Jurkat, Clone E6-1 (cell line): ENCODE measurements around the gene MN1.

Experiments used
- DNase-seq: peaks from one replicate; pipeline ENCODE4 v3.0.0-alpha.2; 2011; ENCODE audit warnings: low read depth, low spot score
- H3K4me3 ChIP-seq: 2 replicates; pipeline ENCODE4 v1.5.1; 2011; ENCODE audit warnings: mild to moderate bottlenecking, low read length, control low read depth, moderate library complexity

MN1 gene

DNA sequence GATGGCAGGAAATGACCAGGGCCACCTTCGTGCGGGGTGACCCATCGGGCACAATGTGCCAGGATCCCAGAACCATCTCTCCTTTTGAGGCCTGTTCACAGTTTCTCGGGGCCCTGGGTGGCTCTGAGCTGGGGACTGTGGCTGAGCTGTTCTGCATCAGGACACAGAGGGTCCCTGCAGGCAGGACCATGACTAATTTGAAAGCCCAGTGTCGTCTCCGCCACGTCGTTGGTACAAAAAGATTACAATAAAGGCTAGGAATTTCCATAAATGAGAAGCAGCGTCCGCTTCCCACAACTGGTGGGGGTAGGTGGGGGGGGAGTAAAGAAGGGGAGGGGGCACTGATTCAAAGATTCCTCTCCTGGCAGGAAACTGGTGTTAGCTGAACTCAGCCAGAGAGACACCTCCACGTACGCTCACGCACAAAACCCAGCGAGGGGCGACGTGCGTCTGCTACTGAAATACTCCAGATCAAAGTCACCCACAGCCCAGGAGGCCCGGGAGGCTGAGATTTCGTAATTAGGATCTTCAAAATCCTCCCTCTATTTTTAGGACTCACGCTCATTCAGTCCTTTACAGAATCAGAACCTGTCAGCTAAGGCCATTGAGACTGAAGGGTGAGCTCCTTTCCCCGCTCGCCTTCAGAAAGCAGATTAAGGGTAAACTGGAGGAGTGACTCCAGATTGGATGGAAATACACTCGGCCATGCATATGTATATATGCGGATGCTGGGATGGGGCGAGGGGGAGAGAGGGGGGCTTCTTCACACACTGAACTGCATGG lies 11.0 kb downstream of the MN1 start:
- no peak for DNase-seq
- H3K4me3 ChIP-seq, result no peak overlapping the region

DNA sequence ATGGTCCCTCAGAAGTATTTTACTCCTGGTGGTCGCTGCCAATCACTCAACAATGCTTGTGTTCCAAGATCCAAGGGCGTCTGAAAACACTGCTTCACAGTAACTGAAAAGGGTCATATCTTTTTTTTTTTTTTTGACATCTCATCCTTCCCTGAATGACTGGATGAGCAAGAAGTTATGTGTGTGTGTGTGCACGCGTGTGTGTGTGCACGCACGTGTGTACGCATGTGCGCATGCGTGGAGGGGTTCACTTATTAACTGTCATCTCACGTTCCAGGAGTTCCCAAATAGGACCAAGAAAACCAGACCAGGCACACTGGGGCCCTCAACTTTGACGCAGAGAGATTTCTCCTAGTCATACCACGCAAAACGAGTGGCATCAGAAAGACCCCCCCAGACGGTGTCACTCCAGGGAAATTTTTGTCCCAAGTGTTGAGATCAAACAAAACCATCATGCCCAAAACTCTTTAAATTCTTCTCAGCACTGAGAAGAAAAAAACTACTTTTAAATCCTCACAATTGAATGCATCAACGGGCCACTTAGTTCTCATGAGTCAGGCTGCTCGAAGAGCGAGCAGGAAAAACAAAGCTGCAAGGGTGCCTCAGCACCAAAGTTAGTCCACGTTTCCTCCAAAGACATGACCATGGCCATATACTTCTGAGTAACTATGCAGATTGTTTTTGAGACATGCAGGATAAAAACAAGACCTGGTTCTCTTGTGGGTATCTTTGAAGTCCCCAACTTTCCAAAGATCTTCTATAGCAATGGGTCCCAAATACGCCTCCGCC lies 12.9 kb downstream of the MN1 start:
- H3K4me3 ChIP-seq, result no peak overlapping the region
- no peak for DNase-seq

DNA sequence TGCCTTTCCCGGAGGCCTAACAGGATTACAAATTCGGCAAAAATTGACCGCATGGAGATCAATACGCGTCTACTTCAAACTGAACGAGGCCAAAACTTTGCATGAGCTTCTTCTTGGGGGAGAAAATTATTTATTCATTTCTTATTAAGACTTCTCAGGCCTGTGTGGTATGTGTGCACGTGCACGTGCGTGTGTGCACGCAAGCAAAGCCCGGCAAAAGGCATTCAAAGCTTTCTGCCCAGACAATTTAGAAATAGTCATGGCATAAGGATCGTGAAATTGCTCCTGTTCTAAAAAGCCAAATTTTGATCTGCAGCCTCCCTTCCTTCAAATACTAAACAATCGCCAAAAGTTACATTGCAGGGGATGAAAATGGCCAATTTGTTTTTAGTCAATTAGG lies 14.6 kb downstream of the MN1 start:
- DNase-seq, result no peak

DNA sequence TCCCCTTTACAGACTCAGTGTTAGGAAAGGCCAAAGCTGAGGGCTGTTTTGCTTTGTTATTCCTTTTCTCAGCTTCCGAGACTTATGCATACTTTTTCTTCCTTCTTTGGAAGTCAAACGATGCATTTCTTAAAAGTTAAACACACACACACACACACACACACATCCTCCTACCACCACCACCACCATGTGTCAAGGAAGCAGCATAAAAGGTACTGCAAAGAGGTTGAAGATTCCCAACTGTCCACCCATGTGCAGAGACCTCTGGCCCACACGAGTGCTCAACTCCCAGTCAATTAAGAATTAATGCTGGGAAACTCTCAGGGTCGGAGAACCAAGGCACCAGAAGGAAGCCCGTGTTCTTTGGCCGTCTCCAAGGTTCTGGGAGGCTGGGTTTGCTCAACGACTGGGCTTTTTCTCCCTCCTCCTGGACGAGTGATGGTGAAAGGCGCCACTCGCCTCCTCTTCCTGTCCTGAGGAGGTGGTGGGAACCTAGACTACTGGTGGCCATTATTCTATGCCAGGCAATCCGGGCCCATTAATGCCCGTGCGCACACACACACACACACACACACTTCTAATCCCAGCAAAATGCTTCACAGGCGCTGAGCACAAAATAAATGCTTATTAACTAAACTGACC lies 15.1 kb downstream of the MN1 start:
- DNase-seq, result no peak
- no peak overlapping the region for H3K4me3 ChIP-seq

More for the DNA sequence above, 14.6 kb downstream of the MN1 start:
- H3K4me3 ChIP-seq, result no peak overlapping the region

DNA sequence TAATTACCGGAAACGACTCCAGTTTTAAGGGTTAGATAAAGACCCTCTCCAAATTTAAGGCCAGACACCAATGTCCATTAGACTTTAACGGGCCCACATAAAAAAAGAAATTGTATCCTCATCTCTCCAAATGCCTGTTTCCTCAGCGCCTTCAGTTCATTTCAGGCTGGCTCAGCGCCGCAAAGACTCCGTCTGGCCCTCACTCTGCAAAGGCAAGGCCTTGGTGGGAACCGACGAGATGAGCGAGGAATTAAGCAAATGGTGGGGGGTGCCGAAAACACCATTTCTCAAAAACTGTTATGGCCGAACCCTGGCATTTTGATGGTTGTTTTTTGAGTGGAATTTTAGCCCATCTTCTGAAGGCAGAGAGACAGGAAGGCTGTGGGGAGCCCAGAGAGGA lies 15.7 kb downstream of the MN1 start:
- no peak for DNase-seq

DNA sequence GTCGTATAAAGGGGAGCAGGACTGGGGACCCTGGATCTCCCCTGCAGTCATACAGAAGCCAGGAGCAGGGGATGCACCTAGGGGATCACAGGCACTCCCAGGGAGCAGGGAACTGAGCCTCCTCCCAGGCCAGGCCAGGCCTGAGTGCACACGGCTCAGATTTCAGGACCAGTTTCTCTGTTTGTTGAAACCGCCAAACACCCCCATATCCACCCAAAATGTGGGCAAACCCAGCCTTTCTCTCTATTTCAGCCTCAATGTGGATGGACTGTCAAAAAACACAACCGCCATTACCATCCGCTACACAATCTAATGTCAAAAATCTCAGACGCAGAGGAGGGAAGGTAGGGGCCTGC lies 17.5 kb downstream of the MN1 start:
- DNase-seq, result no peak
- no peak overlapping the region for H3K4me3 ChIP-seq

More for the DNA sequence above, 15.7 kb downstream of the MN1 start:
- no peak overlapping the region for H3K4me3 ChIP-seq

DNA sequence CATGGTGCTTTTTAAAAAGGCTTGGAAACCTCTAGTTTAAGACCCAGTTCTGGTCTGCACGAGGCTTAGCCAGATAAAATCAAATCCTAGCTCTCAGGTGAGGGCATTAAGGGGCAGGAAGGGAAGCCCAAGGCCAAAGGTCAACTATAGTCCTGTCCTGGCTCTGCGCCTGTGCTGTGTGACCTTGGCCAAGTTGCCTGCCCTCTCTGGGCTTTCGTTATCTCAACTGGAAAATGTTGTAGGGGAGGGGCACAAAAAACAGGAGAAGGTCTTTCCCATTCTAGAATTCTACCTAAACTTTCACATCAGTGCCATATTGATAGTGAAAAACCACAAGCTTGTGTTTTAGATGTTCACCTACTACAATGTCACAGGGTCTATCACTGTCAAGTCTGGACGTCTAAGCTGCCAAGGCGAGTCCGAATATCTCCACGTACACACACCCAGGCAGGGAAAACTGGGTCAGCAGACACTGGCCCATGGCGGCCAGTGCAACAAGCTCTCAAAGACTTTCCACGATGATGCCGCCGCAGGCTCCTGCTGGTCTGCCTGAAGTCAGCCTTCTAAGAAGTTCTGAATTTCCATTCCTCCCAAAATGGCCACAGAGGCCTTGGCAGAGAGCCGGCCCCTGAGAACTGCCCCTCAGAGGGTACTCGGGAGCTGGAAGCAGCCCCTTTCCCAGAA lies 18.0 kb downstream of the MN1 start:
- DNase-seq, result no peak
- H3K4me3 ChIP-seq, result no peak overlapping the region

DNA sequence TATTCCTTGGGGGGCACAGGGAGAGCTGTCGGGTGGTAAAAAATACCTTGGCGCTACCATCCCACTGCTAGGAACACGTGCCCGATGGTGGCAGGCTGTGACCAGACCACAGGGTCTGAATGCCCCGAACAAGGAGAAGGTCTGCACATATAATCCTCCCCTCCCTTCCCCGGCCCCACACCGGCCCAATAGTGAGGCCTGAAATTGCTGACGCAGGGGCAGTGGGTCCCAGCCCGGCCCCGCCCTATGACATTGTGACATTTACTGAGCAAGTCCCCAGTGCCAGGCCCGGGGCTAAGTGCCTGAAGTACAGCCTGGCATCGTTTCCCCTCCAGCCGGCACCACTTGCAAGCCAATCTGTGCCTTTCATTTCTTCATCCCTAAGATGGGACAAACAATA lies 19.5 kb downstream of the MN1 start:
- no peak for DNase-seq
- H3K4me3 ChIP-seq, result no peak overlapping the region

DNA sequence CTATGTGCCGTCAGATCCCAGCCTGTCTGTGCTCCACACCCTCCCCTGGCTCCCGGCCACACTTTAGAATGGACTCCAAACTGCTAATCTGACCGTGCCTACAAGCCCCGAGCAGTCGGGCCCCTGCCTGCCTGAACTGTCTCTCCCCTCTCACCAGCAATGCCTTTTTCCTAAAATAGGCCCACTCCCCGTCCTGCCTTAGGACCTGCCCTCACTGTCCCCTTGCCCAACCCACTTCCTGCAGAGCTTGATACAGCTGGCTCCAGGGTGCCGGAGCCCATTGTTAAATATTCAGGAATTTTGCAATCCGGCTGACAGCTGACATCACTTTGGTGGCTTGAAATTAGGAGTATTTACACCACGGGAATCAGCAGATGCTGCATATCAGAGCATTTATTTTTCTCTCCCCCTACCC lies 21.4 kb downstream of the MN1 start:
- H3K4me3 ChIP-seq, result no peak overlapping the region
- DNase-seq, result no peak

DNA sequence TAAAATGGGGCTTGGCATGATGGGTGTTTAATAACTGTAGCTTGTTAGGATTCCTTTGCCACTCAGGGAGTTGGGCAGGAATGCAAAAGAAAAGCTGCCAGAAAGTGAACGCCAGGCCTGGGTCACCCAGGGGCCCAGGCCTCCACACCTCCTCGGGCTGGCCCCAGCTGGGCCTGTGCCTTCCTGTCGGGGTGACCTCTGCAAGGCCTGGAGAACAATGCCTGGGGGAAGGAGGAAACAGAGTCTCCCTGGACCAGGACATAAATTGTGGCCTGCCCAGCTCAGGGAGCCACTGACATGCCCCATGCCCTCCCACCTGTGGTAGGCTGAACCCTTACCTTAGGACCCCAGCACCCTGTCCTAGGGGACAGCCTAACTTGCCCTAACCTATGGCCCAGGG lies 21.9 kb downstream of the MN1 start:
- DNase-seq, result no peak

DNA sequence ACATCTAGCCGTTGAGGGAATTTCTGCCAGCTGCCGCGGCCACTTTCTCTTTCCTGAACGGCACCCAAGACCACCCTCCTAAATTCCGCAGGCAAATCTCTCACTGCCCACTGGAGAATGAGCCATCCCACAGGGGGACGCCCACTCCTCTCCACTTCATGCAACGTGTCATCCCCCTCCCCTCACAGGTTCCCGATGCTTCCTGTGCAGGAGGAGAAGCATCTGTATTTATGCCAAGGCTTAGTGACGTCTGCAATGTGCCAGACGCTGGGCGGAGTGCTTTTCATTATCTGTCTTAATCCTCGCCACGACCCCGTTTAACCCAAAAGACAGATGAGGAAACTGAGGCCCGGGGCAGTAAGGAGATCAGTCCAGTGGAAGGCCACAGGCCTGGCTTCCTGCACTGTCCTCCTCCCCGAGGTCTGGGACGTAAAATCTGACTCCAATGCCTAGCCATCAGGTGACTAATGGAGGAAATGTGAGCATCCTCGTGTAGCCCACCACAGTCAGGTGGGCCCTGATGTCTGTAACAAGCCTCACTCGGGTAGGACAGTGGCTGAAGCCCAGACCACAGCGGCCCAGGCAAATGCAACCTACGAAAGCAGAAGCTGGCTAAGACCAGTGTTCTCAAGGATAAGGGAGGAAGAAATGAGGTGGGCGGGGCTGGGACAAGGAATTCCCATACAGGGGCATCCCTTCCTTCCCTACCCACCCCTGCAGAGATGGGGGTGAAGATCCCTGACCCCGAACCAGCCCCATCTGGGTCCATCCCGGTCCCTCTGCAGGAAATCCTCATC lies 23.1 kb downstream of the MN1 start:
- H3K4me3 ChIP-seq, result no peak overlapping the region
- DNase-seq, result no peak

More for the DNA sequence above, 21.9 kb downstream of the MN1 start:
- no peak overlapping the region for H3K4me3 ChIP-seq

DNA sequence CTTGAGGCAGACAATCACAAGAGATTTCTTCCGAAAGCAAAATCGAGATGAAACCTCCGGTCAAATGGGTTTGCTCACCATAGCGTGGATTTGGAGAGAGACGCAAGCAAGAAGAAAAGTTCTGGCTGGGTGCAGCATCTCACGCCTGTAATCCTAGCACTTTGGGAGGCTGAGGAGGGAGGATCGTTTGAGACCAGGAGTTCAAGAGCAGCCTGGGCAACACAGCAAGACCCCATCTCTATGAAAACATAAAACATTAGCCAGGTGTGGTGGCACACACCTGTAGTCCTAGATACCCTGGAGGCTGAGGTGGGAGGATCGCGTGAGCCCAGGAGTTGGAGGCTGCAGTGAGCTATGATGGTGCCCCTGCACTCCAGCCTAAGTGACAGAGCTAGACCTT lies 24.4 kb downstream of the MN1 start:
- no peak for DNase-seq
- no peak overlapping the region for H3K4me3 ChIP-seq

DNA sequence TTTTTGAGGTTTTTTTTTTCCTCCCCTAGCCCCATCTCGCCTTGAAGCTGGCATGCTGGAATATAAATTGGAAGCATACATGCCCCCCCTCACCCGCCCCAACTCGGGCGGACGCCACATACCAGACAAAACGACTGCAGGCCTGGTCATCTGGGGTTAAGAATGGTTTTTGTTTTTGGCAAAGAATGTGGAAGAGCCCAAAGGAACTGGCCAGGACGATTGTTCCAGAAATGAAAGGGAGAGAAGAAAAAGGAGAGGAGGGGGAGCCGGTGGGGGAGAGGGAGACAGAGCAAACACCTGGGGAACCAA lies 25.0 kb downstream of the MN1 start:
- H3K4me3 ChIP-seq, result no peak overlapping the region
- no peak for DNase-seq

DNA sequence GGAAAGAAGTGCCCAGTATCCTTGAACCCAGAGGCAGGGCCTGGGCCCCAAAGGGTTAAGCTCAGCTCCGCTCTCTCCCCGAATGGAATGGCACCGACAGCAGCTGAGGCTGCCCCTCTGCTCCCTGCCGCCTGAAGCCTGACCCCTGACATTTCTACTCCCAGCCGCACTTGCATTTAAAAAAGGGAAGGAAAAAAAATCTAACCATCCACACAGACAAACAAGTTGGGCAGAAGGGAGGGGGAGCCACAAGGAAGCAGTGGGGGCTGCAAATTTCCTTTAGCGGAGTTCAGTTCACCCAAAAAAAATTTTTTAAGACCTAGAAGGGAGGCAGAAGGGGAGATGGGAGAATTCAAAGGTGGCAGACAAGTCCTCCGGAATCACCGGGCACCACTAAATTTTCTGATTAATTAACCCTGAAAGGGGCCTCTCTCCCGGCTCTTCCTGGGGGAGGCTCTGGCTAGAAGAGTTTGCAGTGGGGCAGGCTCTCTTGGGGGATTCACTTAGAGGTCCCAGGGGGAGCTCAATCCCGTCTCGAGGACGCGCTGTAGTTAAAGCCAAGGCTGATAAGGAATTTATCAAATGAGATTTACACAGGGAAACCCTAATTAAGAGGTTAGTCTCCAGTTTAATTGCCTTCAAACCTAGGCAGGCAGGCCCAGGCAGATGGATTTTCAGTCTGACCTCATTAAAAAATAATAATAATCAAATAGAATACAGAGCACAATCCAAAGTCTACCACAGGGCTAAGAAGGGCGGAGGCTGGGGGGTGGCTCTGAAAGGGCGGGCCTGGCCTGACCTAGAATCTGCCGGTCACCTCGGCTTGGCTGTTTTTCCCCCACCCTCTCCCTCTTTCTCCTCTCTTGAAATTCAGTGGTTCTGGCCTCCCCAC lies 25.6 kb downstream of the MN1 start:
- no peak for DNase-seq
- no peak overlapping the region for H3K4me3 ChIP-seq

DNA sequence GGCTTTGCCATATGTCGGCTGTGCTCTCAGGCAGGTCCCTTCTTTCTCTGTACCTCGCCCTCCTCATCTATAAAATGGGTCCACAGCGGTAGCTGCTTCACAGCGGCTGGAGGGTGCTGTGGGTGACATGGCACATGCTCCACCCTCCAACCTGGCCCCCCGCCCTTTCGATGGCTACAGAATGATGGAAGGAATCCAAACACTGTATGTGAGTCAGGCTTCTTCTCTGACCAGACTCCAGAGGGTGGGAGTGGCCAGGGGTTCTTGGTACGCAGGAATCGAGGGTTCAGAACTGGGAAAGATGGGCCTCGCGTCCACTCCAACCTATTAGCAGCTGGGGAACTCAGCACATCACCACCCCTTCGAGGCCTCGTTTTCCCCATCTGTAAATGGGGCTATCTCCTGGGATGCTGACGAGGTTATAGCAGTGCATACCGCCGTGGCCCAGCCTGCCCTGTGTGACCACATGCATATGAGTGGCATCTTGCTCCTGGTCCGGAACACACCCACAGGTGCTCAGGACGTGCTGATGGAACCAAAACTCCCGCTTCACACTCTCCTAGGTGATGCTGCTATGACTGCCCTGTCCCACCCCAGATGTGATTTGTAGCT lies 26.4 kb downstream of the MN1 start:
- no peak overlapping the region for H3K4me3 ChIP-seq
- DNase-seq, result no peak

DNA sequence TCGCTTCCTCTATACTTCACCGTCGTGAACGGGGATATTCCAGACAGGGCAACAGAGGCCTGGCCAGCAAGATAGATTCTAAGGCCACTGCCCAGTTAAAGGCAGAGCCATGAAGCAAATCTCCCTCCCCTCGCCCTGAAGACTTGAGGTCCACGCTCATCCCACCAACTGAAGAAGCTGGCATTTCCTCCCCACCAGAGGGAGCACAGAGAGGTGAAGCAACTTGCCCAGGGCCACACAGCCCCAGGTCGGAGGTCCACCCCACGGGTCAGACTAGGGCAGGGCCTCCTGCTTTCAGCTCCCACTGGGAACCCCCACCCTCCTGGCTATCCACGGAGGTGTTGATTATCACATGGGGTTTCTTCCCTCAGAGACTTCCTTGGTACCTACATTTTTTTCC lies 27.4 kb downstream of the MN1 start:
- no peak overlapping the region for H3K4me3 ChIP-seq
- DNase-seq, result no peak

DNA sequence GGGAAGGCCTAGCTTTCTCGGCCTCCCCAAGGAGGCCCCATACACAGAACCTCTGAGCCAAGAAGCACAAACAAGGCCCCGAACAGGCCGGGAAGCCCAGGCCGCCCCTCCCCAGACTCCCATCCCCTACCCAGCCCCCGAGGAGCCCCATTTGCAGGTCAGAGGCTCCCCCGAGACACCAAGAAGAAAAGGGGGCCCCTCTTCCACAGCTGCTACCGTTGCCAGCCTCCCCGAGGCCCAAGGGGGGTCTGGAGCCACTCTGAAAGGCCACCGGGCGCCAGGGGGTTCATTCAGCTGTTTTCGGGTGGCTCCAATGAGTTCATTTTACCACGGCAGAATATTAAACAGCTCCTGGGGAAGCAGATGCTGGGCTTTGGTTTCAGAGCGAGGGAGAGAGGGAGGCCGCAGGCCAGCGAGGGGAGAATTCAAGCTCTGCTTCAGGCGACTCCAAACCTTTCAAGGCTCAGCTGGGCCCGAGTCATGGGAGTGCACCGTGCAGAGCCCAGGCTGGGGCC lies 28.5 kb downstream of the MN1 start:
- DNase-seq, result no peak

More for the DNA sequence above, 28.5 kb downstream of the MN1 start:
- no peak overlapping the region for H3K4me3 ChIP-seq
